K562 (cell line): ENCODE measurements around the gene ZFYVE19. TPM values are rescaled to one million over a fixed set of nuclear protein-coding genes. Genes with fewer than 3 reads are reported as not detected.

Source experiments
- GTF2A2 ChIP-seq: IDR thresholded peaks from 2 replicates; pipeline ENCODE4 v1.6.1; 2016; ENCODE audit warnings: mild to moderate bottlenecking, missing genetic modification characterization, missing compliant biosample characterization
- MAZ ChIP-seq, 2 experiments: fragments of 450-650 bp in 1 of 2; sonication (generic) in 1 of 2; formaldehyde crosslinking; IDR thresholded peaks in 1 of 2; conservative IDR thresholded peaks in 1 of 2; 2 replicates each; pipeline versions ENCODE4 v1.4.0 to v1.5.0; 2020; ENCODE audit warnings: mild to moderate bottlenecking in 1 of 2, missing genetic modification reagents in 1 of 2
- POLR2AphosphoS2 ChIP-seq: IDR thresholded peaks from 2 replicates; pipeline ENCODE4 v1.6.1; 2012; ENCODE audit warnings: low read length, improper control_type of control experiment
- ZNF24 ChIP-seq: fragments of 450-650 bp; IDR thresholded peaks from 2 replicates; pipeline ENCODE4 v1.6.1; 2016
- polyA plus RNA-seq, 8 experiments: library from polyadenylated mRNA; depleted of rRNA in 4 of 8; stranded (reverse) in 5 of 8; unstranded in 3 of 8; fragments of >200 nt; fragmentation: Nextera tagmentation in 2 of 8; fragmentation: Illumina TruSeq in 1 of 8; extraction: Ambion mirVana in 2 of 8; extraction: Trizol in 1 of 8; gene quantifications; 2 replicates each; pipeline versions ENCODE4 v1.2.1 to v1.2.3, GENCODE V29; 2011 to 2014; ENCODE audit warnings: inconsistent platforms in 1 of 8, missing spikeins in 1 of 8
- total RNA-seq, 7 experiments: library from RNA; depleted of rRNA in 6 of 7; stranded (reverse); fragments of >200 nt in 6 of 7; fragmentation: Illumina TruSeq in 2 of 7; extraction: Trizol in 2 of 7; gene quantifications; 2 replicates each; pipeline versions ENCODE4 v1.2.1 to v1.2.3, GENCODE V29; 2011 to 2021; ENCODE audit warnings: low replicate concordance in 1 of 7
- TF ChIP-seq, protein P1 (sequence below), 2 experiments: fragments of 450-650 bp; formaldehyde crosslinking in 1 of 2; IDR thresholded peaks; 2 replicates each; pipeline versions ENCODE4 v1.4.0 to v1.6.1; 2014 to 2020; ENCODE audit warnings: mild to moderate bottlenecking in 2 of 2, borderline replicate concordance in 1 of 2, low read depth in 1 of 2
- TF ChIP-seq, protein P2 (sequence below): sonication (generic); formaldehyde crosslinking; IDR thresholded peaks from 2 replicates; pipeline ENCODE4 v1.9.0; 2022; ENCODE audit warnings: mild to moderate bottlenecking, missing genetic modification reagents
- TF ChIP-seq, protein P3 (sequence below): fragments of 250-450 bp; sonication (Bioruptor Pico); IDR thresholded peaks from 2 replicates; pipeline ENCODE4 v1.4.0; 2020; ENCODE audit warnings: mild to moderate bottlenecking
- TF ChIP-seq, protein P4 (sequence below): sonication (generic); formaldehyde crosslinking; IDR thresholded peaks from 2 replicates; pipeline ENCODE4 v1.9.0; 2022; ENCODE audit warnings: mild to moderate bottlenecking, missing genetic modification reagents
- TF ChIP-seq, protein P5 (sequence below): sonication (generic); formaldehyde crosslinking; IDR thresholded peaks from 2 replicates; pipeline ENCODE4 v1.8.1; 2023; ENCODE audit warnings: mild to moderate bottlenecking, missing genetic modification reagents
- TF ChIP-seq, protein P6 (sequence below), 3 experiments: fragments of 200-800 bp in 1 of 3; sonication (Bioruptor generic) in 1 of 3; sonication (generic) in 1 of 3; formaldehyde crosslinking in 1 of 3; IDR thresholded peaks; 2 replicates each; pipeline versions ENCODE4 v1.6.1 to v1.8.0; 2016 to 2022; ENCODE audit warnings: mild to moderate bottlenecking in 2 of 3, missing compliant biosample characterization in 2 of 3, missing genetic modification characterization in 2 of 3, missing genetic modification reagents in 1 of 3

Gene ZFYVE19
- total and polyA plus RNA-seq, 9 of the 15 experiments (the other 6 are each of a cell fraction or from before 2014, with no cell fraction given) = 1.5 to 36.8 (median 19.9) TPM

DNA sequence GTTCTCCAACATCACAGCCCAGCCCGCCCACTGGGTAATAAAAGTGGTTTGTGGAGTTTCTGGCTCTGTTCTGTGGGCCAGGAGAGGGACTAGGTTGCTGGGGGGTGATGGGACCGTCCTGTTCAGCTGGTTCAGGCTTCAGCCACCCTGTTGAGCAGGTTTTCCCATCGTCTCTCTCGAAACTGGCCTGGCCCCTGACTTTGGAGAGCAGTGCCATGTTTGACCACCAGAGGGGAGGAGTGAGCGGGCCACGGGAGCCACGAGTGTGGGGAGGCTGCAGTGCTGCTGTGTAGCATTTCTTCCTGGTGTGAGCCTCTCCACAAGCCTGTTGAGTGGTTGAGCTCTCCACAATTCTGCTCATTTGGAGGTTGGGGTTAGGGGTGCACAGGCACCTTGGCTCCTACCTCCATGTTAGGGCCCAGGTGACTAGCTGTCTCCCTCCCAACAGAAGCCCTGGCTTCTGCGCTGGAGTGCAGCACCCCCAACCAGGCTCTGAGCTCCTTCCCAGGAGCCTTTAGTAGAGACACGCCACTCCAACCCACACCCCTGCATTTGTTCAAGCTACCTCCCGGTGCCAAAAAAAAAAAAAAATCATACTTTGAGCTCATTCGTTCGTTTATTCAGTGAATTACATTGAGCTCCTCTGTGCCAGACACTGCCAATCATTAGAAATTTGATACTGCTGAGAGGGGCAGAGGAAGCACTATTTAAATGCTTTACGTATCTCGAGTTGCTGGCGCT, 50.9 kb downstream of the ZFYVE19 start (continued):
- TF ChIP-seq, protein P1, sequence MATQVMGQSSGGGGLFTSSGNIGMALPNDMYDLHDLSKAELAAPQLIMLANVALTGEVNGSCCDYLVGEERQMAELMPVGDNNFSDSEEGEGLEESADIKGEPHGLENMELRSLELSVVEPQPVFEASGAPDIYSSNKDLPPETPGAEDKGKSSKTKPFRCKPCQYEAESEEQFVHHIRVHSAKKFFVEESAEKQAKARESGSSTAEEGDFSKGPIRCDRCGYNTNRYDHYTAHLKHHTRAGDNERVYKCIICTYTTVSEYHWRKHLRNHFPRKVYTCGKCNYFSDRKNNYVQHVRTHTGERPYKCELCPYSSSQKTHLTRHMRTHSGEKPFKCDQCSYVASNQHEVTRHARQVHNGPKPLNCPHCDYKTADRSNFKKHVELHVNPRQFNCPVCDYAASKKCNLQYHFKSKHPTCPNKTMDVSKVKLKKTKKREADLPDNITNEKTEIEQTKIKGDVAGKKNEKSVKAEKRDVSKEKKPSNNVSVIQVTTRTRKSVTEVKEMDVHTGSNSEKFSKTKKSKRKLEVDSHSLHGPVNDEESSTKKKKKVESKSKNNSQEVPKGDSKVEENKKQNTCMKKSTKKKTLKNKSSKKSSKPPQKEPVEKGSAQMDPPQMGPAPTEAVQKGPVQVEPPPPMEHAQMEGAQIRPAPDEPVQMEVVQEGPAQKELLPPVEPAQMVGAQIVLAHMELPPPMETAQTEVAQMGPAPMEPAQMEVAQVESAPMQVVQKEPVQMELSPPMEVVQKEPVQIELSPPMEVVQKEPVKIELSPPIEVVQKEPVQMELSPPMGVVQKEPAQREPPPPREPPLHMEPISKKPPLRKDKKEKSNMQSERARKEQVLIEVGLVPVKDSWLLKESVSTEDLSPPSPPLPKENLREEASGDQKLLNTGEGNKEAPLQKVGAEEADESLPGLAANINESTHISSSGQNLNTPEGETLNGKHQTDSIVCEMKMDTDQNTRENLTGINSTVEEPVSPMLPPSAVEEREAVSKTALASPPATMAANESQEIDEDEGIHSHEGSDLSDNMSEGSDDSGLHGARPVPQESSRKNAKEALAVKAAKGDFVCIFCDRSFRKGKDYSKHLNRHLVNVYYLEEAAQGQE (IDR thresholded peaks at IDR 0.05; ENCODE audit: borderline replicate concordance) = peak; percentile 80
- TF ChIP-seq, protein P1 (CRISPR knock-in tag; IDR thresholded peaks at IDR 0.05; ENCODE audit: low read depth) = 0 out of 2 replicates have a peak, but pooled peaks have one; percentile 34
- TF ChIP-seq, protein P2, sequence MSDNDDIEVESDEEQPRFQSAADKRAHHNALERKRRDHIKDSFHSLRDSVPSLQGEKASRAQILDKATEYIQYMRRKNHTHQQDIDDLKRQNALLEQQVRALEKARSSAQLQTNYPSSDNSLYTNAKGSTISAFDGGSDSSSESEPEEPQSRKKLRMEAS (CRISPR knock-in tag) = peak; percentile 30; the same call in 1 of the 2 replicates
- TF ChIP-seq ZNF24 (peak; percentile 99), MAZ (CRISPR knock-in tag; conservative IDR thresholded peaks at IDR 0.05 in 1 of 2, IDR thresholded peaks at IDR 0.05 in 1 of 2) (peak; percentile 17 to 69; a peak in 2 of 4 replicates), POLR2AphosphoS2 (no peak), GTF2A2 (tag) (no peak)
- TF ChIP-seq, protein P3, sequence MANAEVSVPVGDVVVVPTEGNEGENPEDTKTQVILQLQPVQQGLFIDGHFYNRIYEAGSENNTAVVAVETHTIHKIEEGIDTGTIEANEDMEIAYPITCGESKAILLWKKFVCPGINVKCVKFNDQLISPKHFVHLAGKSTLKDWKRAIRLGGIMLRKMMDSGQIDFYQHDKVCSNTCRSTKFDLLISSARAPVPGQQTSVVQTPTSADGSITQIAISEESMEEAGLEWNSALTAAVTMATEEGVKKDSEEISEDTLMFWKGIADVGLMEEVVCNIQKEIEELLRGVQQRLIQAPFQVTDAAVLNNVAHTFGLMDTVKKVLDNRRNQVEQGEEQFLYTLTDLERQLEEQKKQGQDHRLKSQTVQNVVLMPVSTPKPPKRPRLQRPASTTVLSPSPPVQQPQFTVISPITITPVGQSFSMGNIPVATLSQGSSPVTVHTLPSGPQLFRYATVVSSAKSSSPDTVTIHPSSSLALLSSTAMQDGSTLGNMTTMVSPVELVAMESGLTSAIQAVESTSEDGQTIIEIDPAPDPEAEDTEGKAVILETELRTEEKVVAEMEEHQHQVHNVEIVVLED (CRISPR knock-in tag) = no peak
- TF ChIP-seq, protein P4, sequence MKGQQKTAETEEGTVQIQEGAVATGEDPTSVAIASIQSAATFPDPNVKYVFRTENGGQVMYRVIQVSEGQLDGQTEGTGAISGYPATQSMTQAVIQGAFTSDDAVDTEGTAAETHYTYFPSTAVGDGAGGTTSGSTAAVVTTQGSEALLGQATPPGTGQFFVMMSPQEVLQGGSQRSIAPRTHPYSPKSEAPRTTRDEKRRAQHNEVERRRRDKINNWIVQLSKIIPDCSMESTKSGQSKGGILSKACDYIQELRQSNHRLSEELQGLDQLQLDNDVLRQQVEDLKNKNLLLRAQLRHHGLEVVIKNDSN (CRISPR knock-in tag) = no peak
- TF ChIP-seq, protein P5, sequence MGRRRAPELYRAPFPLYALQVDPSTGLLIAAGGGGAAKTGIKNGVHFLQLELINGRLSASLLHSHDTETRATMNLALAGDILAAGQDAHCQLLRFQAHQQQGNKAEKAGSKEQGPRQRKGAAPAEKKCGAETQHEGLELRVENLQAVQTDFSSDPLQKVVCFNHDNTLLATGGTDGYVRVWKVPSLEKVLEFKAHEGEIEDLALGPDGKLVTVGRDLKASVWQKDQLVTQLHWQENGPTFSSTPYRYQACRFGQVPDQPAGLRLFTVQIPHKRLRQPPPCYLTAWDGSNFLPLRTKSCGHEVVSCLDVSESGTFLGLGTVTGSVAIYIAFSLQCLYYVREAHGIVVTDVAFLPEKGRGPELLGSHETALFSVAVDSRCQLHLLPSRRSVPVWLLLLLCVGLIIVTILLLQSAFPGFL (CRISPR knock-in tag) = no peak
- TF ChIP-seq, protein P6, sequence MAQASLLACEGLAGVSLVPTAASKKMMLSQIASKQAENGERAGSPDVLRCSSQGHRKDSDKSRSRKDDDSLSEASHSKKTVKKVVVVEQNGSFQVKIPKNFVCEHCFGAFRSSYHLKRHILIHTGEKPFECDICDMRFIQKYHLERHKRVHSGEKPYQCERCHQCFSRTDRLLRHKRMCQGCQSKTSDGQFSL (CRISPR knock-in tag; IDR thresholded peaks at IDR 0.05) = peak; percentile 64; the same call in 1 of the 2 replicates
- TF ChIP-seq, protein P6 (tag; IDR thresholded peaks at IDR 0.05) = no peak
